Breast epithelium (tissue), 4 donors: ENCODE measurements around the gene GJA4. TPM values are rescaled to one million over a fixed set of nuclear protein-coding genes. Genes with fewer than 3 reads are reported as not detected.

Experiments used
- DNase-seq, 2 donors: peaks; one replicate each; pipeline ENCODE4 v3.0.0-alpha.2; 2019; ENCODE audit warnings: low spot score in 2 of 2
- H3K27ac ChIP-seq, 2 donors: fragments of 200-600 bp; sonication (generic) in 1 of 2; one replicate each; pipeline ENCODE4 v1.5.1; 2016 to 2019; ENCODE audit warnings: mild to moderate bottlenecking in 1 of 2
- H3K27me3 ChIP-seq, 2 donors: fragments of 200-600 bp; sonication (generic) in 1 of 2; one replicate each; pipeline versions ENCODE4 v1.5.1 to v1.6.0; 2017 to 2019; ENCODE audit warnings: control low read depth in 1 of 2, mild to moderate bottlenecking in 1 of 2
- H3K36me3 ChIP-seq: fragments of 200-600 bp; one replicate; pipeline ENCODE4 v1.5.1; 2019
- H3K4me1 ChIP-seq, 2 donors: fragments of 200-600 bp; sonication (generic); one replicate each; pipeline ENCODE4 v1.5.1; 2016 to 2019; ENCODE audit warnings: control low read depth in 1 of 2
- H3K4me3 ChIP-seq, 3 donors: fragments of 200-600 bp; sonication (generic); 1 replicate in 2 of 3; 2 replicates in 1 of 3; pipeline ENCODE4 v1.5.1; 2016 to 2019; ENCODE audit warnings: mild to moderate bottlenecking in 3 of 3, moderate library complexity in 2 of 3
- H3K9me3 ChIP-seq, 2 donors: fragments of 200-600 bp; sonication (generic) in 1 of 2; one replicate each; pipeline ENCODE4 v1.5.1; 2016 to 2019; ENCODE audit warnings: control low read depth in 1 of 2
- POLR2A ChIP-seq: fragments of 450-650 bp; IDR thresholded peaks from one replicate; pipeline ENCODE4 v1.6.1; 2016; ENCODE audit warnings: antibody characterized with exemption, mild to moderate bottlenecking, moderate library complexity
- POLR2AphosphoS5 ChIP-seq, 3 donors: sonication (generic); formaldehyde crosslinking; IDR thresholded peaks; one replicate each; pipeline ENCODE4 v1.6.1; 2017; ENCODE audit warnings: antibody characterized with exemption in 3 of 3
- intact Hi-C: fragments of 100-400 bp; cut with DNase I; formaldehyde crosslinking; loops from one replicate; pipeline ENCODE4 v1.15.1; 2023; ENCODE audit warnings: low total_unique reads
- total RNA-seq, 3 donors: library from RNA; depleted of rRNA; stranded (reverse); fragments of >200 nt; gene quantifications; one replicate each; pipeline ENCODE4 v1.1.0, GENCODE V29; 2016
- TF ChIP-seq, protein P1 (sequence below), 3 donors: fragments of 450-650 bp; IDR thresholded peaks; one replicate each; pipeline ENCODE4 v1.5.1; 2016 to 2017; ENCODE audit warnings: antibody characterized with exemption in 3 of 3, mild to moderate bottlenecking in 3 of 3, moderate library complexity in 3 of 3

The GJA4 gene
- total RNA-seq, 3 donors from 2014 or later = 8.9 to 39.3 (median 18.9) TPM

GRCh38 chr1:34790985-34791384 lies 1.8 kb upstream of the GJA4 start:
- Histone ChIP-seq H3K36me3 (no peaks in the 10 kb centered on the region), H3K4me1 (no peaks in the 10 kb centered on the region), H3K27me3 (no peaks in the 10 kb centered on the region), H3K9me3 (no peaks in the 10 kb centered on the region), H3K4me3 (no peak overlapping the region), H3K27ac (peak overlapping the region in 1 of 2 donors; percentile 68)
- intact Hi-C loops = loop anchor here (10.0 kb wide), 1 partner anchor 64 kb away; the partner anchor contains the start of gene SMIM12
- TF ChIP-seq POLR2A = no peak
- TF ChIP-seq POLR2AphosphoS5 (IDR thresholded peaks at IDR 0.05) = no peak
- TF ChIP-seq, protein P1, sequence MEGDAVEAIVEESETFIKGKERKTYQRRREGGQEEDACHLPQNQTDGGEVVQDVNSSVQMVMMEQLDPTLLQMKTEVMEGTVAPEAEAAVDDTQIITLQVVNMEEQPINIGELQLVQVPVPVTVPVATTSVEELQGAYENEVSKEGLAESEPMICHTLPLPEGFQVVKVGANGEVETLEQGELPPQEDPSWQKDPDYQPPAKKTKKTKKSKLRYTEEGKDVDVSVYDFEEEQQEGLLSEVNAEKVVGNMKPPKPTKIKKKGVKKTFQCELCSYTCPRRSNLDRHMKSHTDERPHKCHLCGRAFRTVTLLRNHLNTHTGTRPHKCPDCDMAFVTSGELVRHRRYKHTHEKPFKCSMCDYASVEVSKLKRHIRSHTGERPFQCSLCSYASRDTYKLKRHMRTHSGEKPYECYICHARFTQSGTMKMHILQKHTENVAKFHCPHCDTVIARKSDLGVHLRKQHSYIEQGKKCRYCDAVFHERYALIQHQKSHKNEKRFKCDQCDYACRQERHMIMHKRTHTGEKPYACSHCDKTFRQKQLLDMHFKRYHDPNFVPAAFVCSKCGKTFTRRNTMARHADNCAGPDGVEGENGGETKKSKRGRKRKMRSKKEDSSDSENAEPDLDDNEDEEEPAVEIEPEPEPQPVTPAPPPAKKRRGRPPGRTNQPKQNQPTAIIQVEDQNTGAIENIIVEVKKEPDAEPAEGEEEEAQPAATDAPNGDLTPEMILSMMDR (IDR thresholded peaks at IDR 0.05) = no peak
- DNase-seq = no peak

- H3K36me3 ChIP-seq = no peaks in the 10 kb centered on the region
- H3K9me3 ChIP-seq = no peaks in the 10 kb centered on the region
- peak overlapping the region; percentile 41 to 64 (median 44) for H3K4me3 ChIP-seq
- H3K27ac ChIP-seq = peak overlapping the region in 1 of 2 donors; percentile 68
- TF ChIP-seq, protein P1 (IDR thresholded peaks at IDR 0.05) = no peak
- TF ChIP-seq POLR2A (no peak), POLR2AphosphoS5 (IDR thresholded peaks at IDR 0.05) (no peak)
- H3K27me3 ChIP-seq = no peaks in the 10 kb centered on the region
- intact Hi-C loops = loop anchor here (10.0 kb wide), 1 partner anchor 62 kb away; the partner anchor contains the start of gene SMIM12
- no peak for DNase-seq
- no peaks in the 10 kb centered on the region for H3K4me1 ChIP-seq
Observed at GRCh38 chr1:34792424-34792823, 375 bp upstream of the GJA4 start.

DNA sequence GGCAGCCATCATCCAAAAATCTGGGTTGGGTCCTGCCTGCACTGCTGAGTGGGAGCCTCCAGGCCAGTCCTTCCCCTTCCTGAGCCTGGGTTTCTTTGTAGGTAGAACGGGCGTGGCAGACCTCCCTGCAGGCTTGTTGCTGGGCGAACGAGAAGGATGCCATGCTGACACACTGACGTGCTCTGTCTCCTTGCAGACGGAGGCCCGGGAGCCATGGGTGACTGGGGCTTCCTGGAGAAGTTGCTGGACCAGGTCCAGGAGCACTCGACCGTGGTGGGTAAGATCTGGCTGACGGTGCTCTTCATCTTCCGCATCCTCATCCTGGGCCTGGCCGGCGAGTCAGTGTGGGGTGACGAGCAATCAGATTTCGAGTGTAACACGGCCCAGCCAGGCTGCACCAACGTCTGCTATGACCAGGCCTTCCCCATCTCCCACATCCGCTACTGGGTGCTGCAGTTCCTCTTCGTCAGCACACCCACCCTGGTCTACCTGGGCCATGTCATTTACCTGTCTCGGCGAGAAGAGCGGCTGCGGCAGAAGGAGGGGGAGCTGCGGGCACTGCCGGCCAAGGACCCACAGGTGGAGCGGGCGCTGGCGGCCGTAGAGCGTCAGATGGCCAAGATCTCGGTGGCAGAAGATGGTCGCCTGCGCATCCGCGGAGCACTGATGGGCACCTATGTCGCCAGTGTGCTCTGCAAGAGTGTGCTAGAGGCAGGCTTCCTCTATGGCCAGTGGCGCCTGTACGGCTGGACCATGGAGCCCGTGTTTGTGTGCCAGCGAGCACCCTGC lies 1.4 kb downstream of the GJA4 start:
- no peak for DNase-seq
- H3K27me3 ChIP-seq = no peaks in the 10 kb centered on the region
- peak overlapping the region in 1 of 2 donors; percentile 39 for H3K27ac ChIP-seq
- no peaks in the 10 kb centered on the region for H3K4me1 ChIP-seq
- intact Hi-C loops = loop anchor here (10.0 kb wide), 1 partner anchor 61 kb away; the partner anchor contains the start of gene SMIM12
- TF ChIP-seq, protein P1 (IDR thresholded peaks at IDR 0.05) = no peak
- TF ChIP-seq POLR2A (no peak), POLR2AphosphoS5 (IDR thresholded peaks at IDR 0.05) (no peak)
- peak overlapping the region; percentile 41 to 64 (median 44) for H3K4me3 ChIP-seq
- H3K9me3 ChIP-seq = no peaks in the 10 kb centered on the region
- no peaks in the 10 kb centered on the region for H3K36me3 ChIP-seq

GRCh38 chr1:34794790-34795180 lies 2.0 kb downstream of the GJA4 start:
- no peak for TF ChIP-seq POLR2A
- TF ChIP-seq POLR2AphosphoS5 (IDR thresholded peaks at IDR 0.05) = no peak
- TF ChIP-seq, protein P1 (IDR thresholded peaks at IDR 0.05) = no peak
- Histone ChIP-seq H3K9me3 (no peaks in the 10 kb centered on the region), H3K4me1 (no peaks in the 10 kb centered on the region), H3K27me3 (no peaks in the 10 kb centered on the region), H3K27ac (peak overlapping the region in 1 of 2 donors; percentile 39), H3K36me3 (no peaks in the 10 kb centered on the region), H3K4me3 (peak overlapping the region; percentile 41 to 64 (median 44))
- no peak for DNase-seq
- intact Hi-C loops = loop anchor here (10.0 kb wide), 1 partner anchor 60 kb away; the partner anchor contains the start of gene SMIM12

DNA sequence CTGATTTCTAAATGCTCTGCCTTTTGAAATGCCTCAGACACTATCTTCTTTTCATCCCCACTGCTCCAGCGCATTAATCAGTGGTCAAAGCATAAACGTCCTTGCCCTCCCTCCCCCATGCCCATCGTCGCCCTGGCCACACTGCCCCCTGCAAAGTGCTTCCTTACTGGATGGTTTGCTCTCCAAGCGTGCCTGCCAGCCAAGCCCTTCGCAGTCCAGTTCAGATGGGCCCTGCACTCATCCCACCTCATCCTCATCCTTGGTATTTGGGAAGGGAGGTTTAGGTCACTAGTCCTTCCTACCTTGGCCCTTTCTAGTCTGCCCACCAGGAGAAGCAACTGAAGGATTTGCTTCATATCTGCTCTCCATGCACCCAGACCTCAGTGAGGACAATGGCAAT lies 3.1 kb downstream of the GJA4 start:
- Histone ChIP-seq H3K4me3 (peak overlapping the region; percentile 41 to 64 (median 44)), H3K9me3 (no peaks in the 10 kb centered on the region), H3K36me3 (no peaks in the 10 kb centered on the region), H3K4me1 (no peaks in the 10 kb centered on the region), H3K27ac (peak overlapping the region in 1 of 2 donors; percentile 38), H3K27me3 (no peaks in the 10 kb centered on the region)
- TF ChIP-seq POLR2AphosphoS5 (IDR thresholded peaks at IDR 0.05) (no peak), POLR2A (no peak)
- intact Hi-C loops = loop anchor here (10.0 kb wide), 1 partner anchor 59 kb away; the partner anchor contains the start of gene SMIM12
- DNase-seq = no peak
